Activated CD8-positive, alpha-beta T cell treated with anti-CD3 and anti-CD28 coated beads for 36 hours (primary cell): ENCODE data around the gene PUS10. TPM values are rescaled to one million over a fixed set of nuclear protein-coding genes. Genes with fewer than 3 reads are reported as not detected.
A peak's percentile ranks its signal among the peaks of the same experiment; 100 is the strongest.

Source experiments
- ATAC-seq: fragments of 200-7000 bp; cut with Tn5 transposase; one replicate; pipeline ENCODE4 v1.10.0; 2021; ENCODE audit warnings: mild to moderate bottlenecking, moderate library complexity
- CTCF ChIA-PET: fragments of 350-600 bp; sonication (Branson Sonifier 250); formaldehyde crosslinking; loops from one replicate; lab custom pipeline; 2021; ENCODE audit warnings: antibody characterized with exemption; lab: Charles Lee
- POLR2A ChIA-PET: fragments of 350-600 bp; sonication (Branson Sonifier 250); formaldehyde crosslinking; loops from one replicate; lab custom pipeline; 2021; ENCODE audit warnings: antibody characterized with exemption; lab: Charles Lee
- DNase-seq: peaks from one replicate; pipeline ENCODE4 v3.0.0-alpha.2; 2020
- H3K27ac Mint-ChIP-seq: one replicate; pipeline ENCODE4 v1.8.0; 2021; ENCODE audit warnings: mild to moderate bottlenecking, mixed read lengths
- H3K27me3 Mint-ChIP-seq: one replicate; pipeline ENCODE4 v1.8.0; 2021; ENCODE audit warnings: mixed read lengths
- H3K36me3 Mint-ChIP-seq: one replicate; pipeline ENCODE4 v1.8.0; 2021; ENCODE audit warnings: low read depth, mixed read lengths
- H3K4me1 Mint-ChIP-seq: one replicate; pipeline ENCODE4 v1.8.0; 2021; ENCODE audit warnings: low read depth, mixed read lengths
- H3K4me3 Mint-ChIP-seq: one replicate; pipeline ENCODE4 v1.8.0; 2021; ENCODE audit warnings: mild to moderate bottlenecking, moderate library complexity, mixed read lengths
- H3K9me3 Mint-ChIP-seq: one replicate; pipeline ENCODE4 v1.8.0; 2021; ENCODE audit warnings: mixed read lengths
- CTCF ChIP-seq: fragments of 200-600 bp; IDR thresholded peaks from one replicate; pipeline ENCODE4 v1.8.0; 2022; ENCODE audit warnings: antibody characterized with exemption, mild to moderate bottlenecking
- intact Hi-C: fragments of 100-400 bp; cut with micrococcal nuclease; formaldehyde crosslinking; loops from one replicate; pipeline ENCODE4 v1.10.0; 2022
- total RNA-seq, 2 experiments: library from RNA; stranded (reverse); gene quantifications; one replicate each; pipeline ENCODE4 v1.2.3, GENCODE V29; 2021

Gene PUS10
- total RNA-seq, 2 experiments from 2014 or later, result 7.9 to 8.7 TPM

- no peak for DNase-seq
- ChIA-PET POLR2A (interaction anchor here (0.7 to 1.0 kb wide), 2 partner anchors 13 kb away, joined by 3 read pairs; no protein-coding TSS in a partner anchor), CTCF (interaction anchor here (1.1 to 1.6 kb wide), 2 partner anchors 17 to 159 kb away, joined by 3 to 6 read pairs; no protein-coding TSS in a partner anchor)
- ATAC-seq, result no peak
- peaks cover 25% of the 10 kb centered on the region for H3K36me3 Mint-ChIP-seq
- TF ChIP-seq CTCF, result no peak
- H3K4me3 Mint-ChIP-seq, result no peak overlapping the region
- intact Hi-C loops, result no loop called here
- H3K27ac Mint-ChIP-seq, result no peak overlapping the region
- no peaks in the 10 kb centered on the region for H3K27me3 Mint-ChIP-seq
- H3K4me1 Mint-ChIP-seq, result peaks cover 10% of the 10 kb centered on the region
- no peaks in the 10 kb centered on the region for H3K9me3 Mint-ChIP-seq
Observed at GRCh38 chr2:60958361-60958760, 59.7 kb downstream of the PUS10 start.

GRCh38 chr2:60957643-60958042 is 60.4 kb downstream of the PUS10 start:
- DNase-seq (no peak), ATAC-seq (no peak)
- peaks cover 10% of the 10 kb centered on the region for H3K4me1 Mint-ChIP-seq
- ChIA-PET POLR2A (interaction anchor here (0.7 kb wide), 1 partner anchor 14 kb away, joined by 3 read pairs; no protein-coding TSS in a partner anchor), CTCF (interaction anchor here (1.1 to 1.6 kb wide), 3 partner anchors 12 to 159 kb away, joined by 3 to 6 read pairs (median 5); no protein-coding TSS in a partner anchor)
- intact Hi-C loops, result no loop called here
- no peaks in the 10 kb centered on the region for H3K9me3 Mint-ChIP-seq
- no peak overlapping the region for H3K27ac Mint-ChIP-seq
- H3K4me3 Mint-ChIP-seq, result no peak overlapping the region
- H3K27me3 Mint-ChIP-seq, result no peaks in the 10 kb centered on the region
- no peak for TF ChIP-seq CTCF
- peaks cover 30% of the 10 kb centered on the region for H3K36me3 Mint-ChIP-seq

- no peaks in the 10 kb centered on the region for H3K9me3 Mint-ChIP-seq
- no peaks in the 10 kb centered on the region for H3K27me3 Mint-ChIP-seq
- peaks cover 29% of the 10 kb centered on the region for H3K36me3 Mint-ChIP-seq
- H3K4me3 Mint-ChIP-seq, result no peak overlapping the region
- POLR2A ChIA-PET, result no interaction called here
- TF ChIP-seq CTCF, result no peak
- H3K4me1 Mint-ChIP-seq, result peaks cover 10% of the 10 kb centered on the region
- no peak for ATAC-seq
- DNase-seq, result no peak
- no peak overlapping the region for H3K27ac Mint-ChIP-seq
- intact Hi-C loops, result no loop called here
- CTCF ChIA-PET, result interaction anchor here (1.2 to 1.6 kb wide), 2 partner anchors 12 to 16 kb away, joined by 5 to 6 read pairs; no protein-coding TSS in a partner anchor
Observed at GRCh38 chr2:60957224-60957623, 60.8 kb downstream of the PUS10 start.

DNA sequence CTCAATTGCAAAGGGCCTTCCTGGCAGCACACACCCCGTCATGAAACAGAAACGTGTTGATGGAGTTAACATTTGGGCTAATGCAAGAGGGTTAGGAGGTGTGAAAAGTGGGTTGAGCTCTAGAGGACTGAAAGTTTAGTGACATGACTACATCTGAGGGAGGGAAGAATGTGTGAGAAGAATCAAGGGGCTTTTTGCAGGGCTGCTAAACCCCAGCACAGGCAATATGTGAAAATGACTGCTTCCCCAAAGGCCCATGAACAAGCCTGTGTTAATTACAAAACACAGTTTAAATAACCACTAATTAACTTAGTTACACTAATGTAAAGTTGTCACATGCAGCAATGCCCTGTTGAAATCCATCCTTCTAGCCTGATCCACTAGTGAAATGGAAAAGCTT is 63.9 kb downstream of the PUS10 start:
- Mint-ChIP-seq H3K9me3 (no peaks in the 10 kb centered on the region), H3K4me1 (peaks cover 13% of the 10 kb centered on the region), H3K36me3 (peaks cover 26% of the 10 kb centered on the region), H3K27me3 (no peaks in the 10 kb centered on the region), H3K4me3 (no peak overlapping the region), H3K27ac (peak overlapping the region; percentile 2)
- TF ChIP-seq CTCF, result no peak
- ChIA-PET POLR2A (no interaction called here), CTCF (interaction anchor here (1.3 kb wide), 2 partner anchors 11 to 12 kb away, joined by 3 to 7 read pairs; no protein-coding TSS in a partner anchor)
- intact Hi-C loops, result no loop called here
- peak; percentile 93 for ATAC-seq
- peak; percentile 33 for DNase-seq

GRCh38 chr2:60948926-60949579 is 69.0 kb downstream of the PUS10 start:
- peak; percentile 75 for ATAC-seq
- ChIA-PET CTCF (interaction anchor here (1.2 kb wide), 1 partner anchor 15 kb away, joined by 3 read pairs; no protein-coding TSS in a partner anchor), POLR2A (interaction anchor here (0.6 kb wide), 1 partner anchor 120 kb away, joined by 3 read pairs; no protein-coding TSS in a partner anchor)
- Mint-ChIP-seq H3K27ac (no peak overlapping the region), H3K36me3 (peaks cover 32% of the 10 kb centered on the region), H3K4me3 (no peak overlapping the region), H3K27me3 (no peaks in the 10 kb centered on the region), H3K4me1 (peaks cover 22% of the 10 kb centered on the region), H3K9me3 (no peaks in the 10 kb centered on the region)
- no peak for DNase-seq
- TF ChIP-seq CTCF, result no peak
- intact Hi-C loops, result no loop called here
